AG09319 (cell line): ENCODE measurements around the gene TIAM2.

Experiments
- DNase-seq: peaks from one replicate; pipeline ENCODE4 v3.0.0-alpha.2; 2010; ENCODE audit warnings: low read depth; ENCODE audit errors: extremely low read depth
- TF ChIP-seq, protein P1 (sequence below): IDR thresholded peaks from 2 replicates; pipeline ENCODE4 v1.5.1; 2011; ENCODE audit warnings: low read depth, mild to moderate bottlenecking, inconsistent platforms, low read length, moderate library complexity

Gene TIAM2

DNA sequence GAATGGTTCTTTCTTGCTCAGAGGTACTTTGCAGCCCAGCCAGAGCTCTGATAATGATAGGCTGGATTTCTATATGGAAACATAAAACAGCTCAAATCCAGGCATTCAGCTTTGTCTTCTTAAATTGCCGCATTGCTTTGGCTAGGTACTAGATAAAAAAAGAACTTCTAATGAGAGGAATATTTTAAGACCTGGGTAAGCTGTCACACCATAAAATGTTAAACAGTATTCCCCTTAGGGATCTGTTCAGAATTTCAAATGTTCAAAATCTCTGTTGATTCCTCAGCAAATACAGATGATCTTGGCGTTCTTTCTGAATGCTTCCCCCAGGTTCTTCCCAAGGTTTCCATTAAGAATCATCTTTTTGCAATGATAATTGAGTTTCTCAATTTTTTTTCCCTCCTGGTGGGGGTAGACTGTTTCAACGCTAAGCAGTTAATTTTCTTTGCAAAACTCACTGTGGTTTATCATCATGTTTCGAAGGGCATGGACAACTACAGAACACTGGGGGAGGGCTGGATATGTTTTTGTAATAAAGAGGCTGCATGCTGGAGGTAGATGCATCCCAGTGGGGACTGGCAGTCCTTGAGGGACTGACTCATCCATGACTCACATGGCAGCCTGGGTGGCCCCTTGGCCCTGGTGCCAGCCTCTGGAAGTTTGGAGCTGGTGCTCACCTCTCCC is 31.0 kb downstream of the TIAM2 start:
- TF ChIP-seq, protein P1, sequence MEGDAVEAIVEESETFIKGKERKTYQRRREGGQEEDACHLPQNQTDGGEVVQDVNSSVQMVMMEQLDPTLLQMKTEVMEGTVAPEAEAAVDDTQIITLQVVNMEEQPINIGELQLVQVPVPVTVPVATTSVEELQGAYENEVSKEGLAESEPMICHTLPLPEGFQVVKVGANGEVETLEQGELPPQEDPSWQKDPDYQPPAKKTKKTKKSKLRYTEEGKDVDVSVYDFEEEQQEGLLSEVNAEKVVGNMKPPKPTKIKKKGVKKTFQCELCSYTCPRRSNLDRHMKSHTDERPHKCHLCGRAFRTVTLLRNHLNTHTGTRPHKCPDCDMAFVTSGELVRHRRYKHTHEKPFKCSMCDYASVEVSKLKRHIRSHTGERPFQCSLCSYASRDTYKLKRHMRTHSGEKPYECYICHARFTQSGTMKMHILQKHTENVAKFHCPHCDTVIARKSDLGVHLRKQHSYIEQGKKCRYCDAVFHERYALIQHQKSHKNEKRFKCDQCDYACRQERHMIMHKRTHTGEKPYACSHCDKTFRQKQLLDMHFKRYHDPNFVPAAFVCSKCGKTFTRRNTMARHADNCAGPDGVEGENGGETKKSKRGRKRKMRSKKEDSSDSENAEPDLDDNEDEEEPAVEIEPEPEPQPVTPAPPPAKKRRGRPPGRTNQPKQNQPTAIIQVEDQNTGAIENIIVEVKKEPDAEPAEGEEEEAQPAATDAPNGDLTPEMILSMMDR = no peak
- DNase-seq = peak; percentile 44

DNA sequence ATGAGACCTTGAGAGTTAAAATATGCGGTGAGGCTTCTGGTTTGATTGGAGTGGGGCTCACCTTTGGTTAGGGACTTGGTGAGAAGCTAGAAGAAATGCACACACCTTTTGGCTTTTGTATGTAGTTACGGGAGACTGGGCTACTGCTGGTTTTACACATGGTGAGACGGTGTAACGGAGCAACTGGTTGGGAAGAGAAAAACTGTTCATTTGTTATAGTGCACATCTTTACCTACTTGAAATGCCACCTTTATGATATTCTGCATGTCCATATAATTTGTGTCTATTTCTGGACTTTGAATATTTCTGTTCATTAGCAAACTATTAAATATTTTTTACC is 31.6 kb downstream of the TIAM2 start:
- TF ChIP-seq, protein P1 = no peak
- DNase-seq = no peak

DNA sequence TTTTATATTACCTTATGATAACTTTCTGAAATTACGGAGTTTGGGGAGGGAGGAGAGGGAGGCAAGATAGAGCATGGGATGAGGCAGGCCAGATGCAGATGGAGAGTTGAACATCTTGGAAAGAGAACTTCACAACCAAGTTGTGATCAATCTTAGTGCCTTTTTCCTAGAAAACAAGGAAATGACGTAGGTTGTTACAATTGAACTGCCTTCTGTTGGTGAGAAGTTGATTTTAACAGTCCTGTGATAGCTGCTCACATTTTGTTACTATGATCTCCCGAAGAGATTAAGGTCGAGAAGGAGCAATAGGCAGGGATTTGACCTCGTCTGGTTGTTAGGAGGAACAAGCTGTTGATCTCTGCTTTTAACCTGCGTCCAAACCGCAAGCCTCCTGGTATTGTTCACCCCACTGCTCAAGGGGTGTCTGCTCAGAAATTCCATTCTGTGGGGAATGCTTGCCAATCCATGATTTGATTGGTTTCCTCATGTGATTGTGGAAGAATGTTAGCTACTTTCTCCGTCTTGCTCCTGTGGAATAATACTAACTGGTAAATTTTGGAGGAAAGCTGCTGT is 35.1 kb downstream of the TIAM2 start:
- no peak for DNase-seq
- TF ChIP-seq, protein P1 = no peak

DNA sequence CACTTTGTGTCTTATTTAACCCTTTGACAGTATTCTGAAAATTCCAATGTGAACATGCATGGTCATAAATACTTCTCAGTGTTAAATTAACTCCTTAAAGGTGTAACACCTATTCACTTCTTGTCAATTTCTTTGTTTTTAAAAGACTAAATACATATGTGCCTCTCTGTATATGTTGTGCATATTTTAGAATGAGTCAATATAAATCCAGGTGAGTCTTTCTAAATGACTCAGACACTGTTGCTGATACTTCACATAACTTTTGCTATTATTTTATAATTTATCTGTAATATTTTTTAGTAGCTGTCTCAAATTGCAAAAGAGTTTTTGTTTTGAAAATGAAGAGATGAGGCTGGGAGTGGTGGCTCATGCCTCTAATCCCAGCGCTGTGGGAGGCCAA is 36.0 kb downstream of the TIAM2 start:
- DNase-seq = no peak
- TF ChIP-seq, protein P1 = no peak

DNA sequence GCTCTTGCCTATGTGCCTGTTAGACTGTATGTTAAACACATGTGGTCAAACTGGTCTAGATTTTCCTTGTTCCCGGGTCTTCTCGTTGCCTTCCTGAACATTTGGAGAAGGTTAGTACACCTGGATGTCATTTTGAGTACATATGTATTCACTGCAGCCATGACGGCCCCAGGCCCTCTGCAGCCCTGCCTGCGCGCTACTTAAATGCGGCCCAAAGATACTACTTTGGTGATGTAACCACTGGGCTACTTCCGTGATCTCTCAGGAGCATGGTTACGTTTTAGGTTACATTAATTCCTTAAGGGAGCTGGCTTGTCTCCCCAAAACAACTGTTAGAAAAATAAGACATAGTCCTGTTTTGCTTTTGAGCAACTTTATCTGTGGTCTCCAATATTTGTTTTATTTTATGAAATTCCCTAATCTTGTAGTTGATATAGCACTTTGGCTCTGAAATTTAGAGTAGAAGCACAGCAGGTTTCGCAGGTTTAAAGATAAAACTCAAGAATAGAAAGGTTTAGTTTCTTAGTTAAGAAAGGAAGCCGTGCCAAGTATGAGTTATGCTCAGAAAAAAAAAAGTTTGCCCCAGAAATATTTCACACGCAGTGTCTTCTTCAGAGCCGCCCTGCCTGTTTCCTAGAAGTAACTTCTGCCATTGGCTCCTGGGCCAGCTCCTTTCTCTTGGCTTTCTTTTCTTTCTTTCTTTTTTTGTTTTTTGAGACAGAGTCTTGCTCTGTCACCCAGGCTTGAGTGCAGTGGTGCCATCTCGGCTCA is 38.1 kb downstream of the TIAM2 start:
- TF ChIP-seq, protein P1 = no peak
- no peak for DNase-seq

DNA sequence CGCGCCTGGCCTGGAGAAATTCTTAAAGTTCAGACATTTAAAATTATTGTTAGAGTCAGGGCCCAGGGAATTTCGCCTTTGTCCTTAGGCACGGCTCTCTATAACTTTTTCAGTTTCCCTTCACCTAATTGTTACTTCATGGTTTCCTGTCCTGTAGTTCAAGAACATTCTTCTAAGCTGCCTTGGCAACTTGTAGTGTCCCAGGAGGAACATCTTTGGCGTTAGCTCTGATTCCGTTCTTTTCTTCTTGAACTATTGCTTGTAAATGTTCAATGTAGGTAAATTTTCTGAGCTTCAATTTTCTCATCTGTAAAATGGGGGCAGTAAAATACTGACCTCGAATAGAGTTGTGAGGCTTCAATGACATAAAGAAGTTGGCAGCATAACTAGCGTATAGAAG is 41.8 kb downstream of the TIAM2 start:
- DNase-seq = no peak
- TF ChIP-seq, protein P1 = no peak

DNA sequence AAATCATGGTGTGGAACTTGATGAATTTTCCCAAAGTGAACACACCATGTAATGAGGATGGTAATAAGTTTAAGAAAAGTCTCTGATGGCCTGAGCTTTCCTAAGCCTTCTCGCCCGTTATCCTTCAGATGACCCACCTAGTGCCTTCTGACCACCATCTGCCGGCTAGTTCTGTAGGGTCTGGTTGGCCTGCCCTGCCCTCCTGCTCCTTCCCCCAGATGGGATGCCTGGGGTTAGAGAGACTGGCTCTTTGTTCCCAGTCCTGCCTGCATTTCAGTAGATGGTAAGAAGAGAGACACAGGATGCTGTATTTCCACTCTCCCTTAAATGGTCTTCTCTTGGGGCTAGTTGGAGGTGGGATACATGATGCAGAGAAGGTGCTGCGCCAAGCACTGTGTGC is 43.0 kb downstream of the TIAM2 start:
- TF ChIP-seq, protein P1 = no peak
- no peak for DNase-seq
